ENCODE results near the gene NR1D1.

The NR1D1 gene

DNA sequence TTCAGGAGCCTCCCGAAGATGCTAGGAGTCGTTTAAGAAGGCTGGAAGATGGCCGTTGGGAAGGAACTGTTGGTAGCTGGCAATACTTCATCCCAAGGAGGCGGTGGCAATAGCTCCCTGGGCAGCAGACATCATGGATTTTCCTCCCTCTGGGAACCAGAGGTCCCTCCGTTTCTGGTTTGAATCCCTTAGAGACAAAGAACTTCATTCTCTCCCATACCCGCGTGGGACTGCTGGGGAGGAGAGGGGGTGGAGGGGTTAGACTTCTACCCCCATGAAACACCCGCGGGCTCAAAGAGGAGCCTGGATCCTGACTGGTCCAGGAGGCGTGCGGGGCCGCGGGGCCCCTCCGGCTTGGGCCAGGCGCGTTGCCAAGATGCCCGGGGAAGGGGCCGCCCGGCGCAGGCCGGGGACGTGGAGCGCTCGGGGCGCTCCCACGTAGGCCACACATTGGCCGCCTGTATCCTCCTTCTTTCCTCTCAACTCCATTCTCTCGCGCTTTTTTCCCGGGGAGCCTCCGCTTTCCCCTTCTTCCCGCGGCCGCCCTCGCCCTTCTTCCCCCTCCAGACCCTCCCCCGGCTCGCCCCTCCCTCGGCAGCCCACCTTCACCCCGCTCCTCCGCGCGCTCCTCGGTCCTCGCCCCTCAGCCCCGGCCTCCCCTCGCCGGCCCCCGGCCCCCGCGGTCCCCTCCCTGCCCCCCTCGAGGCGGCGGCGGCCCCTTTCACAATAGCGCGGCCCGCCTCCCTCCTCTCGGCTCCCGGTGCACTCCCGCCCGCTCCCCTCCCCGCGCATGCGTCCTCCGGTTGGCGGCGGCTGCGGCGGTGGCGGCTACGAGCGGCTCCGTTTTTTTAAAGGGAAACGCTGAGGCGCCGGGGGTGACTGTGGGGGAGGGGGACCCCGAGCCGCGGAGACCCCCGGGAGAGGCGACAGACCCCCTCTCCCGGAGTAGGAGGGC, 21.1 kb upstream of the NR1D1 start, which contains the start of gene MSL1:
TSS of gene MSL1 (plus strand) at position 791 of the 955 bp plus-strand sequence. CDS start 642 bp downstream, outside the sequence.
- Mint-ChIP-seq H3K9me3 (ENCODE audit: low read depth) (no peaks in the 10 kb centered on the region), H3K36me3 (peaks cover 3% of the 10 kb centered on the region), H3K27me3 (no peaks in the 10 kb centered on the region), H3K4me1 (ENCODE audit: low read depth) (peaks cover 35% of the 10 kb centered on the region), H3K4me3 (peak within 1 kb of the TSS; percentile 87), H3K27ac (peak within 1 kb of the TSS; percentile 80)

DNA sequence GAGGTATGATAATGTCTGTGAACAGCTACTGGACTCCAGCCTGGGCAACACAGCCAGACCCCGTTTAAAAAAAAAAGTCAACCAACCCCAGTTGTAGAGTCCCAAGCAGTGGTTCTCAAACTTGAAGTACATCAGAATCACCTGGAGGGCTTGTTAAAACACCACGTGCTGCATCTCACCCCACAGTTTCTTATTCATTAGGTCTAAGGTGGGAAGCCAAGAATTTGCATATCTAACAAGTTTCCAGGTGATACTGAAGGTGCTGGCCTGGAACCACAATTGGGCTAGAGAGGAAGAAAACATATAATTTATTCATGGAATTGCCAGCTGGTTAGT, 14.7 kb upstream of the NR1D1 start:
- H3K9me3 Mint-ChIP-seq (ENCODE audit: low read depth) = no peaks in the 10 kb centered on the region
- H3K36me3 Mint-ChIP-seq = no peaks in the 10 kb centered on the region
- H3K27me3 Mint-ChIP-seq = no peaks in the 10 kb centered on the region
- no peak overlapping the region for H3K27ac Mint-ChIP-seq
- peaks cover 41% of the 10 kb centered on the region for H3K4me1 Mint-ChIP-seq (ENCODE audit: low read depth)
- no peak overlapping the region for H3K4me3 Mint-ChIP-seq

DNA sequence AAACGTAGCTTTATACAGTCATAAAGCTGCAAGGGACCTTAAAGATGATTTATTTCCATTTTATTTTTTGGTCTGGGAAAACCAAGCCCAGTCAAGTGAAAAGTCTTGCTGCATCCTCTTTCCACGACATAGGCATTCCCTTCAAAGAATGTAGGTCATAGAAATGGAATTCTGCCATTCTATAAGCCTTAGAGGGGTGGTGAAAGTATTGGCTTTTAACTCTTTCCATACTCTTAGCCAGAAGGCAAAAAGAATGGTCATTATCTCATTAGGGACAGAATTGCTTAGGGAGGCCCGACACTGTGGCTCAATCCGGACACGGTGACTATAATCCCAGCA, 13.5 kb upstream of the NR1D1 start:
- Mint-ChIP-seq H3K27ac (peak overlapping the region; percentile 96), H3K4me3 (peak overlapping the region; percentile 85), H3K9me3 (ENCODE audit: low read depth) (no peaks in the 10 kb centered on the region), H3K36me3 (no peaks in the 10 kb centered on the region), H3K27me3 (no peaks in the 10 kb centered on the region), H3K4me1 (ENCODE audit: low read depth) (peaks cover 53% of the 10 kb centered on the region)

DNA sequence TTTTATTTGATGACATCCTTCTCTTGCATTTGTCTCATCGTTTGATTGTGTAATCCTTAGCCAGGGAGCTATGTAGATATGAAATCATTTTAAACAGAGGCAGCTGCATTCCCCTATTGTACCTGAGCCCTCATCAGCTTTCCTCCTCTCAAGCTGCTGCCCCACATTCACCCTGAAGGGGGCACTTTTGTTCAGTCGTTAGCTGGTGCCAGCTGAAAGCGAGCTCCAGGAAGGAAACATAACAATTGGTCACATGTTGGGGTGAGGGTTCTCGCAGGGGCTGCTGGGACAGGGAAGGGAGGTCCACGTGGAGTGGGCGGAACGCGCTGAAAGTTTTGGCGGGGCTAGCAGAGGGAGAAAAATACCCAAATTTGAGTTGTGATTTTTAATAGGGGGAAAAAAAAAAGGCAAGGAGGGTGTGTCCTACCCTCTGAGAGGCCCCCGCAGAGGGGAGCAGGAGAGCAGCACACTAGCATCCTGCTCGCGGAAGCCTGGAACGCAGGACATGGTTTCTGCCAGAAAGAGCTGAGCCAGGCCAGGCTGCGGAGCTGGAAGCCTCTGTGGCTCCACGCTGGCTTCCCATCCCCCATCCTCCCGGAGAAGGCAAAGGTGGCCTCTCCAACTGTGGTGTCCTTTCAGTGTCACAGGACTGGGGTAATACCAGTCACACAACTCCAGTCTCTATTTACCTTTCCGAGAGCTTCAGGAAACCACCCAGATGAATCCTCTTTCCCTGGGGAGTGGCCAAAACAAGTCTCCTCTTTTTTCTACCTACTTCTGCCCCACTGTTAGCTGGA, 12.9 kb upstream of the NR1D1 start:
- H3K9me3 Mint-ChIP-seq (ENCODE audit: low read depth) = no peaks in the 10 kb centered on the region
- H3K27me3 Mint-ChIP-seq = no peaks in the 10 kb centered on the region
- peak overlapping the region; percentile 96 for H3K27ac Mint-ChIP-seq
- no peaks in the 10 kb centered on the region for H3K36me3 Mint-ChIP-seq
- H3K4me1 Mint-ChIP-seq (ENCODE audit: low read depth) = peaks cover 54% of the 10 kb centered on the region
- H3K4me3 Mint-ChIP-seq = peak overlapping the region; percentile 85

DNA sequence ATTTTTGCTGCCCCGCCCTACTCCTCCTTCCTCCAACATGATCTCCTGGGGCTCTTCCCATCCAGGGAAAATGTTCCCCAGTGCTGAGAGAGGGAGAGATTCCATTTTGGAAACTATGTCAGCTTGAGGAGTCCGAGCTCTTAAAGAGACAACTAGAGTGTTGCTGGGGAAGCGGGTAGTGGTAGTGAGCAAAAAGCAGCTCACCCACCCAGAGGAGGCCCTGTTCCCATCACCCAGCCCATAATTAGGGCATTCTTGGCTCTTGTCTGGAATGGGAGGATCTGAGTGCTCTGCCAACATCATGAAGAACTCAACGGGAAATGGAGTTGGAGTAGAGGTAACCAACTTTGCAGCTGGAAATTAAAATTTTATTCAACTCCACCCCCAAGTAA, 12.3 kb upstream of the NR1D1 start:
- no peaks in the 10 kb centered on the region for H3K27me3 Mint-ChIP-seq
- H3K36me3 Mint-ChIP-seq = no peaks in the 10 kb centered on the region
- H3K4me1 Mint-ChIP-seq (ENCODE audit: low read depth) = peaks cover 56% of the 10 kb centered on the region
- peak overlapping the region; percentile 96 for H3K27ac Mint-ChIP-seq
- H3K4me3 Mint-ChIP-seq = peak overlapping the region; percentile 85
- no peaks in the 10 kb centered on the region for H3K9me3 Mint-ChIP-seq (ENCODE audit: low read depth)

DNA sequence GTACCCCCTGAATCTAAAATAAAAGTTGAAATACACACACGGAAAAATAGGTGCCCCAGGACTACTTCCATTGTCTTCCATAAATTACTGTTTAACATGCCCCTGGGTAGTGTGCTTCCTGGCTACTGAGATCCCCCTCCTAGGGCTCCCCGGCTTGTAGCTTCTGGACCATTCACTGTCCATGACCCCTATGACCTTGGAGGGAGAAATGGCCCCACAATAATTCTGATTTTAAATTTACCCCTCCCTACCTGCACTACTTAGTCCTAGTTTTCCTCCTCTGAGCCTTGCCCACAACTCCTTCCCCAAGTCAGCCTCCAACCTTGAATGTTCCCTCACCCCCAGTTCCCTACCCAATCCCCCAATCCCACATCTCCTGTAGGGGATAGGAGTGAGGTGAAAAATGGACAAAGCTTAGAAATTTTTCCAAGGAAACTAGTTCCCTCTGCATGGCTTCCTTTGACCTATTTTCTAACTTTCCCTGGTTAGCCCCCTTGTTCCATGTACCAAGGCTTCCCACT, 11.9 kb upstream of the NR1D1 start:
- H3K4me1 Mint-ChIP-seq (ENCODE audit: low read depth) = peaks cover 60% of the 10 kb centered on the region
- H3K9me3 Mint-ChIP-seq (ENCODE audit: low read depth) = no peaks in the 10 kb centered on the region
- H3K27ac Mint-ChIP-seq = peak overlapping the region; percentile 96
- no peaks in the 10 kb centered on the region for H3K27me3 Mint-ChIP-seq
- H3K4me3 Mint-ChIP-seq = peak overlapping the region; percentile 53
- H3K36me3 Mint-ChIP-seq = no peaks in the 10 kb centered on the region

DNA sequence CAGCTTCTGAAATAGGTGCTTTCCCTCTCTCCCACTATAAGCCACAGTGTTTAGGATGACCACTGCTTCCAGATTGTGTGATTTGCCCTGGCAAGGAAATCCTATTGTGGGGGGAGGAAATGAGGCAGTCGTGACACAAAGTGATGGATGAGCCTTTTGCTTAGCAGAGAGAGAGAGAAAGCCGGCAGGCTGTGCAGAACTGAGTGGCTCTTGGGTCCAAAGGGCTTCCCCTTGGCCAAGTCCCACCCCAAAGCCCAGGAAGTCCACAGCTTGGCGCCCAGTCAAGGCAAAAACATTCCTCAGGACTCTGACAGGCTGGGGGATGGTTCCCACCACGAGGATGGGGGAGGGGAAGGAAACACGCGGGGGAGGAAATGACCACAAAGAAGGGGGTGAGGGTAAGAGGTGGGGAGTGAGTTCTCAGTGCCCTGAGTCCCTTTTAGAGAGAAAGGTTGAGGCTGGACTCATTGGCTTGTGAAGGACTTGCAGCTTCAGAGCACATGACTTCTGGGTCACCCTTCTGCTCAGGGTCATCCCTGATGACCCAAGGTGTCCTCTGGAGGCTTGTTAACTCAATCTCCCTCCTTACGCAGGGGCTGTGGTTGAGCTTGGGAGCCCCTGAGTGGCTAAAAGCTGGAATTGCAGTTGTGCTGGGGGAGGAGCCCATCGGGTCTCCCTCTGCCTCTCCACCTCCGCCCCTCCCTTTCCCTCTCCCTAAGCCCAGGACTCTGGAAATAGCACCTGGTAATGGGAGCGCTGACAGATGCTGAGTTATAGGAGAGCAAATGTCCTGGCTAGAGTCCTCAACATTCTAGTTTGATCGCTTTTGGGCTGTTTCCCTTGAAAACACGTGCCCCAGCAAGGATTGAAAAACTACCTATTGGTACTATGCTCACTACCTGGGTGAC, 11.1 kb upstream of the NR1D1 start:
- H3K4me3 Mint-ChIP-seq = peak overlapping the region; percentile 31
- H3K36me3 Mint-ChIP-seq = no peaks in the 10 kb centered on the region
- H3K9me3 Mint-ChIP-seq (ENCODE audit: low read depth) = no peaks in the 10 kb centered on the region
- peak overlapping the region; percentile 96 for H3K27ac Mint-ChIP-seq
- no peaks in the 10 kb centered on the region for H3K27me3 Mint-ChIP-seq
- H3K4me1 Mint-ChIP-seq (ENCODE audit: low read depth) = peaks cover 68% of the 10 kb centered on the region

DNA sequence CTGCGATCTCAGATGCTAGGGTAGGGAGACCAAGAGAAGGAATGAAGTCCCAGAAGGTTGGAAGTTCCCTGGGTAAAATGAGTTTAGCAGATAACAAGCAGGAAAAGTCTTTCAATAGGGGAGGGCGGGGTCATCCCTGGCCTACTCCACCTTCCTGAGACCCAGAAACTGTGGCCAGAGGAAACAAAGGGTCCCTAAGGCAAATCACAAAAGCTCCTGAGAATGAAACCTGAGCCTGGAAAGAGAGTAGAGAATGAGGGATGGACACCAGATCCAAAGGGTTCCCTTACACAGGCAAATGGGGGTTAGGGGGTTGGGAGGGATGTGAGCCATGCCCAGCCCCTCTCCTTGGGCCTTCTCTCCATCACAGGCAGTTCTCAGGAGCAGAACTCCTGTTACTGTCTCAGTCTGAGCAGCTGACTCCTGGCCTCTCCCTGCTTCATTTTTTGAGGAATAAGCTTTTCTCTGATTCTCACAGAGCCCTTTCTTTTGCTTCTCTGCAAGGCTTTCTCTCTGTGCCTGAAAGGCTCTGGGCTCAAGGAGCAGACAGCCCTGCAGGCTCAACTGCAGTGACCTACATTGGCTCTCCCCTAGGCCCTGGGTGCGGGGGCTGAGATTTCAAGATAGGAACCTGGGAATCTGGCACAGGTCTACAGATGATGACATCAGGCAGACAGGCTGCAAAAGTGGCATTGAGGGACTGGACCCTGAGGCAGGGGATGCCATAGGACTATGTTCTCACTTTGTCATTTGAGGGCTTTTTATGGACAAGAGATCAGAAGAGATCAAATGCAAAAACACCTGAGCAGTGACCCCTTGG, 9.8 kb upstream of the NR1D1 start:
- Mint-ChIP-seq H3K4me1 (ENCODE audit: low read depth) (peaks cover 80% of the 10 kb centered on the region), H3K4me3 (peak overlapping the region; percentile 7), H3K27ac (peak overlapping the region; percentile 66), H3K9me3 (ENCODE audit: low read depth) (no peaks in the 10 kb centered on the region), H3K36me3 (no peaks in the 10 kb centered on the region), H3K27me3 (no peaks in the 10 kb centered on the region)

DNA sequence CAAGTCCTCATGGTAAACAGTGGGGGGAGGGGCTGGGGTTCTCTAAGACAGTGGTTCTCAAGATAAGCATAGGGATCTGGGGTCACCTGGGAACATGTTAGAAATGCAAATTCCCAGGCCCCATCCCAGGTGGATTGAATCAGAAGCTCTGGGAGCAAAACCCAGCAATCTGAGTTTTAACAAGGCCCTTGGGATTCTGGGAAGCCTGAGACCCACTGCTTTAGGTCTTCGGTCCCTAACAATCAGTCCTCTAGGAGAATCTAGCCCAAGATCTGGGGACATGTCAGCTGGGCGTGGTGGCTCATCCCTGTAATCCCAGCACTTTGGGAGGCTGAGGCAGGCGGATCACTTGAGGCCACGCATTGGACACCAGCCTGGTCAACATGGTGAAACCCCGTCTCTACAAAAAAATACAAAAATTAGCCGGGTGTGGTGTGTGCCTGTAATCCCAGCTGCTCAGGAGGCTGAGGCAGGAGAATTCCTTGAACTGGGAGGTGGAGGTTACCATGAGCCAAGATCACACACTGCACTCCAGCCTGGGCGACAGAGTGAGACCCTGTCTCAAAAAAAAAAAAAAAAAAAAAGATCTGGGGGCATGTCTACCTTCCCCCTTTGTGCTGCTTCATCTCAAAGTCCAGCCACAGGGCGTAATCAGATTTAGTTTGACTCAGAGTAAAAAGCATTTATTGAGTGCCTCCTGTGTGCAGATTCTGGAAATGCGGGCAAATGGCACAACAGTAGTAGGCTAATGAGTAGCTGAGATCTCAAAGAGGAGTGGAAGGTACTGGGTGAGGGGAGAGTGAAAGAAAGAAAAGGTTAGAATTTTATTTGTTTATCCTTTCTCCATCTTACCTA, 8.8 kb upstream of the NR1D1 start:
- H3K4me3 Mint-ChIP-seq = peak overlapping the region; percentile 3
- H3K4me1 Mint-ChIP-seq (ENCODE audit: low read depth) = peaks cover 91% of the 10 kb centered on the region
- no peaks in the 10 kb centered on the region for H3K27me3 Mint-ChIP-seq
- H3K9me3 Mint-ChIP-seq (ENCODE audit: low read depth) = no peaks in the 10 kb centered on the region
- H3K36me3 Mint-ChIP-seq = no peaks in the 10 kb centered on the region
- H3K27ac Mint-ChIP-seq = peak overlapping the region; percentile 66

DNA sequence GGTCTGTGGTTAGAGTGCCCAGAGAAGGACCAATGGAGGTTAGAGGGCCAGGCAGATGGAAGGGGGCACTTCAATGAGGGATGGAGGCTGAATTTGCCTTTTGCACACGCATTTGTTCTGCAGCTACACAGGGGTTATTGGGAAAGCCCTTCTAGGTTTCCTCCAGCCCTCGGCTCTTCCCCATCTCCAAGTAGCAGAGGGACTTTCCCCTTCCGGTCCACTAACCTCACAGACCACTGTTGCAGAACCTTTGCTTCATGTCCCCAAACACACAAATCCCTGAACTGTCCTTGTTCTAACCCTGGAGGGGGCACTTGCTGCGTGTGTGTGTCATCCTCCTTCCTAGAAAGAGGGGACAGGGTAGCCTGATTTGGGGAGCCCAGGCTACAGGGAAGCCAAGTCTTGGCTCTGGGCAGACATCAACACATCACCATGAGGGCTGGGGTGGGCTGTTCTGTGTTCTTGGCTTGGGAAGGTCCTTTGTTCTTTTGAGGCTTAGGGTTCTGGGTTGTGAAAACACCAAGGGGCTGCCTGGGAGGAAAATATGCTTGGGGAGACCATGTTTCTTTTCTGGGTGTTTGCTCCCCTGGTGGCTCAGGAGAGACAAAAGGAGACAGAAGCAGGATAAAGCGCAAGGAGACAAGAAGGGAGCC, 7.3 kb upstream of the NR1D1 start:
- Mint-ChIP-seq H3K27ac (peak overlapping the region; percentile 95), H3K4me3 (peak overlapping the region; percentile 70), H3K4me1 (ENCODE audit: low read depth) (peaks cover 94% of the 10 kb centered on the region)

DNA sequence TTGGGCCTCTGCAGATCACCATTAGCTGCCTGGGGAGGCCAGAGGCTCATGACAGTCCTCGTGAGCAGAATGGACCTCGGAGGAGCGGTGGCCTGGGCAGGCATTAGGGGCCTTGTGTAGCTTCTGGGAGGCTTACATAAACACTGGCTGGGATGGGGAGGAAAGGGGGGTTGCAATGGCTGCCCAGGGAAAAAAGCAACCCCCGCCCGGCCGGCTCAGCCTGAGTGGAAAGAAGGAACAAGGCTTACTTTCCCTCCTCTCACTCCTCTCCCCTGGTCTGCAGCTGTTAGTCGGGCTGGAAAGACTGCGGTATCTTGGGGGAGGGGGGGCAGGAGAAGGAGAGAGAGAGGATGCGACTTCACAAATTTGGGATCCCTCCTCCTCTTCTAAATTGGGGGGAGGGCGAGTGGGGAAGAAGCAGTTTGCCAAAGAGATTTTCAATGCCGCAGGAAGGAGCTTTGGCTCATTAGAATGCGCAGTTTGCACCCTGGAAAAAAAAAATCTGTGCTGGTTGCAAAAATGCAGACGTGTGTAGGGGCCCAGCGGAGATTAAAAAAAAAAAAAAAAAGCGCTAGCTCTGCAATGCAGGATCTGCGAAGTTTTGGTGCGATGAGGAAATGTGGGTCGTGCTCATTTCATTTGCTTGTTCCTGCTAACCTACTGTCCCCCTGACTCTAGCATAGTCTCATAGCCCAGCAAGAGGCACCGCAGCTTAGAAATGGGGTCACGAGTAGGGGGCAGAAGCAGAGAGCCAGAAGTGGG, 6.6 kb upstream of the NR1D1 start:
- Mint-ChIP-seq H3K36me3 (no peaks in the 10 kb centered on the region), H3K27me3 (no peaks in the 10 kb centered on the region), H3K9me3 (ENCODE audit: low read depth) (no peaks in the 10 kb centered on the region), H3K27ac (peak overlapping the region; percentile 95), H3K4me1 (ENCODE audit: low read depth) (peaks cover 89% of the 10 kb centered on the region), H3K4me3 (peak overlapping the region; percentile 70)

More for the DNA sequence above, 7.3 kb upstream of the NR1D1 start:
- H3K36me3 Mint-ChIP-seq = no peaks in the 10 kb centered on the region
- no peaks in the 10 kb centered on the region for H3K9me3 Mint-ChIP-seq (ENCODE audit: low read depth)
- no peaks in the 10 kb centered on the region for H3K27me3 Mint-ChIP-seq

Data from activated naive CD8-positive, alpha-beta T cell (primary cell).